ENCODE results near the gene CLCNKA.
A peak's percentile ranks its signal among the peaks of the same experiment; 100 is the strongest.
"Not testable (repeated sequence)": the region's sequence is repeated elsewhere in the genome, so short reads cannot be mapped to it uniquely, and the experiment has no call there.

The CLCNKA gene

DNA sequence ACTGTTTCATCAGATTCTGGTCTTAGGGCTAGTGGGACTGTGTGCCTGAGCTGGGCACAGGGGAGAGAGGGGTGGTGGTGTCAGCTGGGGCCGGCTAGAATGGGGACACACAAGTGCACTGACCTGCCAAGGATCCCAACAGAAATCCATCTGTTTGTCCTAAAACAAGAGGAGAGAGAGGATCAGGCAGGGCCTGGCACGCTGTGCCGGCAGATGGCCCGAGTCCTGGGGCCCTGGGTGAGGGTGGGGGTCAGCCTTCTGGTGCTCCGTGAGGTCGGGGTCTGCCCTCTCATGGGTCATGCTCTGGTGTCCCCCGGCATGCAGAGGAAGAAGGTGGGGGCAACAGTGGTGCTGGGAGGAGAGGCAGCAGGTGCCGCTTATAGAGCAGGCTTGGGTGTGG is 18.0 kb downstream of the CLCNKA start:
- H3K36me3 Mint-ChIP-seq; DNase-seq (ENCODE audit: low spot score in 2 of 2); ATAC-seq; H3K4me1 Mint-ChIP-seq; H3K4me3 Mint-ChIP-seq; H3K9me3 Mint-ChIP-seq: not testable (repeated sequence)
- peak overlapping the region; percentile 52 for H3K27ac Mint-ChIP-seq

- Mint-ChIP-seq H3K36me3 (no peaks in the 10 kb centered on the region), H3K4me3 (no peak overlapping the region), H3K9me3 (no peaks in the 10 kb centered on the region), H3K27ac (peak overlapping the region; percentile 54), H3K4me1 (no peaks in the 10 kb centered on the region)
- ATAC-seq (no peak), DNase-seq (ENCODE audit: low spot score in 2 of 2) (no peak)
Measured at GRCh38 chr1:16041200-16041599, 19.4 kb downstream of the CLCNKA start.

- DNase-seq (ENCODE audit: low spot score in 2 of 2) = no peak
- H3K4me1 Mint-ChIP-seq = no peaks in the 10 kb centered on the region
- H3K4me3 Mint-ChIP-seq = no peak overlapping the region
- H3K27ac Mint-ChIP-seq = no peak overlapping the region
- H3K9me3 Mint-ChIP-seq = no peaks in the 10 kb centered on the region
- H3K36me3 Mint-ChIP-seq = no peaks in the 10 kb centered on the region
- ATAC-seq = no peak
Measured at GRCh38 chr1:16042096-16042495, 20.3 kb downstream of the CLCNKA start.

DNA sequence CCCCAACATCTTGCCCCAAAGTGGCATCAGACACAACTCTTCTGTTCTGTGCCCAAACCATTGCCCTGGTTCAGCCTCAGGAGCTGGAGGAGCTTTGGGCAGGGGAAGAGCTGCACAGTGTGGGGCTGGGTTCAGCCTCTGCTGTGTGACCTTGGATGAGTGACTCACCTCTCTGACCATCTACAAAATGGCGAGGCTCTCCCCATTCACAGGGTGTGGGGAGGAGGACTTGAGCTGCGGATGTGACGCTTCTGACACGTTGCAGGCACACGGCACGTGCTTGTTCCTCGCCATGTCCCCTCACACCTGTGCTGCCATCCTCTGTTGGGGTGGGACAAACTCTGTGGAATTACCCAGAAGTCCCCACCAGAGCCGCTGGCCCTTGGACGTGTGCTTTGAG is 20.8 kb downstream of the CLCNKA start:
- H3K9me3 Mint-ChIP-seq = not testable (repeated sequence)

GRCh38 chr1:16043521-16043920 is 21.7 kb downstream of the CLCNKA start, which contains the start of gene CLCNKB:
TSS of gene CLCNKB (plus strand) at chr1:16043782. CDS start at chr1:16044493, 711 bp downstream.
- no peaks in the 10 kb centered on the region for H3K36me3 Mint-ChIP-seq
- H3K9me3 Mint-ChIP-seq = no peaks in the 10 kb centered on the region
- no peaks in the 10 kb centered on the region for H3K4me1 Mint-ChIP-seq
- no peak within 1 kb of the TSS for H3K27ac Mint-ChIP-seq
- DNase-seq (ENCODE audit: low spot score in 2 of 2) (no peak), ATAC-seq (no peak)
- H3K4me3 Mint-ChIP-seq = no peak within 1 kb of the TSS

More for the DNA sequence above, 20.8 kb downstream of the CLCNKA start:
- not testable (repeated sequence) for H3K36me3 Mint-ChIP-seq; H3K4me1 Mint-ChIP-seq; H3K27ac Mint-ChIP-seq; DNase-seq (ENCODE audit: low spot score in 2 of 2); H3K4me3 Mint-ChIP-seq
- ATAC-seq = peak; percentile 19

- no peaks in the 10 kb centered on the region for H3K4me1 Mint-ChIP-seq
- DNase-seq (ENCODE audit: low spot score in 2 of 2) (no peak), ATAC-seq (no peak)
- no peak overlapping the region for H3K27ac Mint-ChIP-seq
- H3K4me3 Mint-ChIP-seq = no peak overlapping the region
- H3K36me3 Mint-ChIP-seq = no peaks in the 10 kb centered on the region
- no peaks in the 10 kb centered on the region for H3K9me3 Mint-ChIP-seq
Measured at GRCh38 chr1:16043950-16044349, 22.1 kb downstream of the CLCNKA start.

GRCh38 chr1:16046842-16047241 is 25.0 kb downstream of the CLCNKA start:
- H3K4me1 Mint-ChIP-seq = peaks cover 5% of the 10 kb centered on the region
- ATAC-seq = no peak
- no peak overlapping the region for H3K27ac Mint-ChIP-seq
- no peak overlapping the region for H3K4me3 Mint-ChIP-seq
- H3K9me3 Mint-ChIP-seq = no peaks in the 10 kb centered on the region
- no peak for DNase-seq (ENCODE audit: low spot score in 2 of 2)
- no peaks in the 10 kb centered on the region for H3K36me3 Mint-ChIP-seq

- Mint-ChIP-seq H3K4me1 (peaks cover 5% of the 10 kb centered on the region), H3K4me3 (no peak overlapping the region), H3K9me3 (no peaks in the 10 kb centered on the region), H3K27ac (no peak overlapping the region), H3K36me3 (no peaks in the 10 kb centered on the region)
- no peak for ATAC-seq
- DNase-seq (ENCODE audit: low spot score in 2 of 2) = no peak
Measured at GRCh38 chr1:16047791-16048475, 26.1 kb downstream of the CLCNKA start.

GRCh38 chr1:16048573-16049189 is 26.8 kb downstream of the CLCNKA start:
- peak; percentile 34 for ATAC-seq
- peaks cover 5% of the 10 kb centered on the region for H3K4me1 Mint-ChIP-seq
- DNase-seq (ENCODE audit: low spot score in 2 of 2) = no peak
- no peak overlapping the region for H3K27ac Mint-ChIP-seq
- H3K36me3 Mint-ChIP-seq = no peaks in the 10 kb centered on the region
- H3K9me3 Mint-ChIP-seq = no peaks in the 10 kb centered on the region
- H3K4me3 Mint-ChIP-seq = no peak overlapping the region

- H3K9me3 Mint-ChIP-seq = no peaks in the 10 kb centered on the region
- peaks cover 5% of the 10 kb centered on the region for H3K4me1 Mint-ChIP-seq
- no peak overlapping the region for H3K27ac Mint-ChIP-seq
- ATAC-seq (no peak), DNase-seq (ENCODE audit: low spot score in 2 of 2) (no peak)
- H3K4me3 Mint-ChIP-seq = no peak overlapping the region
- H3K36me3 Mint-ChIP-seq = no peaks in the 10 kb centered on the region
Measured at GRCh38 chr1:16050328-16050727, 28.5 kb downstream of the CLCNKA start.

DNA sequence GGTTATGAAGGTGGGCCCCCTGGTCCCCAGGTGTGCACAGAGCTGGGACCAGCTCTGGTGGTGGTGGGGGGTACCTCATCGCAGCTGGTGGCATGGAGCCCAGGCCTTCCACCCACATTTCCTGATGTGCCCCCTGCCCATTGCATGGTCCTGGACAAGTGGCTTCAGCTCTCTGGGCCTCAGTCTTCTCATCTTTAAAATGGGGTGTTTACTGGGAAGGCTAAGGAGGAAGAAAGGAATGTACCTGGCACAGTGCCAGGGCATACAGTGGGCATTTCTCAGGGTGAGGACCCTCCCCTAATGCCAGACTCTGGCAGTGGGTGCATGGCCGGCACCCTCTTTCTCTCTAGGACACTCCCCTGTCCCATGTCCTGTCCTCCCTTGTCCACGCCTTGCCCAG is 29.2 kb downstream of the CLCNKA start:
- DNase-seq (ENCODE audit: low spot score in 2 of 2) (no peak), ATAC-seq (no peak)
- H3K4me1 Mint-ChIP-seq = peaks cover 9% of the 10 kb centered on the region
- no peak overlapping the region for H3K4me3 Mint-ChIP-seq
- H3K27ac Mint-ChIP-seq = no peak overlapping the region
- no peaks in the 10 kb centered on the region for H3K36me3 Mint-ChIP-seq
- H3K9me3 Mint-ChIP-seq = no peaks in the 10 kb centered on the region

DNA sequence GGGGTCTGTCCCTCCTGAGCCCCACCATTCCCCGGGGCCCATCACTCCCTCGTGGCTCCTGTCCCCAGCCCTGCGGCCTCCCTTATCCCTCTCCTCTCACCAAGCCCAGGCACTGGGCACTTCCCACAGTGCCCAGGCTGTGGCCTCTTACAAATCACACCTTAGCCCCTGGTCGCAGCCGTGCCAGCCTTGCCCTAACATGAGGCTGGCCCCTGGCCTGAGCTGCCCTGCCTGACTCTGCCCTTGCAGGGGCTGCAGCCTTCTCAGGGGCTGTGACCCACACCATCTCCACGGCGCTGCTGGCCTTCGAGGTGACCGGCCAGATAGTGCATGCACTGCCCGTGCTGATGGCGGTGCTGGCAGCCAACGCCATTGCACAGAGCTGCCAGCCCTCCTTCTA is 30.1 kb downstream of the CLCNKA start:
- H3K36me3 Mint-ChIP-seq; H3K9me3 Mint-ChIP-seq; H3K27ac Mint-ChIP-seq; H3K4me3 Mint-ChIP-seq; DNase-seq (ENCODE audit: low spot score in 2 of 2); ATAC-seq: not testable (repeated sequence)
- peaks cover 13% of the 10 kb centered on the region for H3K4me1 Mint-ChIP-seq

GRCh38 chr1:16053781-16054502 is 32.1 kb downstream of the CLCNKA start:
- Mint-ChIP-seq H3K36me3 (no peaks in the 10 kb centered on the region), H3K4me1 (peaks cover 13% of the 10 kb centered on the region), H3K4me3 (no peak overlapping the region), H3K9me3 (no peaks in the 10 kb centered on the region), H3K27ac (no peak overlapping the region)
- no peak for ATAC-seq
- no peak for DNase-seq (ENCODE audit: low spot score in 2 of 2)

DNA sequence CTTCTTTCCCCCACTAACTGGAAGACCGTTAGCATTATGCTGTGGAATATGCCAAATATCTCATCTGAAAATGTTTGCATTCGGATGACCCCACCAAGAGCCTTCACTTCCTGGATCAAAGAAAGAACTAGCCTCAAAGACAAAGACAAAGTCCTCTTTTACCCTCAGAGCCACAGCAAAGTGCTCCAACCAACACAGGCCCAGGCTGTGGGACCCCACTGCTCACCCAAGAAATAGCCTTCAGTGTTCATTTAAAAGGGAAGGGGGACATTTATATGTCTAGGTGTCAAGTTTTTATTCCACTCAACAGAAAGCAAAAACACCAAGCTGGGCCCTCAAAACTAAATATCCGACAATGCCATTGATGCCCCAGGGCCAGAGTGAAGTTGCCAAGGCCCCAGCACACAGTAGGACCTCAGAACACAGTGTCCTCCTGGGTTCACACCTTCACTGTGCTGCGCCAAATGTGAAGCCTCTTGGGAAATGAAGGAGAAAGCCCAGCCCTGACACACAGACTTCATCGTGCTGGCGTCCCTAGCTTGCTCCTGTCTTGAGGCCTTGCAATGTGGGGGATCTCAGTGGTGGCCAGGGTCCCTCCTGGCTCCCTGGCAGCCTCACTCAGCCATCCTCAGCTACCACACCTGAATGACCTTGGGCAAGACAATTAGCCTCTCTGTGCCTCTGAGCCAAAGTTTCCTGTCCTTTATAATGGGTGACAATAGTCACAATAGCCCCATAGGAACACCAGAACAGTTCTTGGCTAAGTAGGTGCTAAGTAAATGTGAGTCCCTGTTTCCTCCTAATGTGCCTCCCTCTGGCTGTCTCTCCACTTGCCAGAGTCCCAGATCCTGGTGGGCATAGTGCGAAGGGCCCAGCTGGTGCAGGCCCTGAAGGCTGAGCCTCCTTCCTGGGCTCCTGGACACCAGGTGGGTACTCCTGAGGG is 33.0 kb downstream of the CLCNKA start:
- H3K9me3 Mint-ChIP-seq = no peaks in the 10 kb centered on the region
- ATAC-seq (no peak), DNase-seq (ENCODE audit: low spot score in 2 of 2) (no peak)
- H3K4me3 Mint-ChIP-seq = no peak overlapping the region
- no peak overlapping the region for H3K27ac Mint-ChIP-seq
- H3K36me3 Mint-ChIP-seq = no peaks in the 10 kb centered on the region
- H3K4me1 Mint-ChIP-seq = peaks cover 8% of the 10 kb centered on the region

Data from stimulated activated effector memory CD8-positive, alpha-beta T cell treated with anti-CD3 and anti-CD28 coated beads, Interleukin-12 subunit alpha, Interleukin-12 subunit beta, amount 100 ng/mL, for 72 hours (primary cell).